Progenitor cell of endocrine pancreas (in vitro differentiated cells): Measurements from ENCODE around the gene AOAH. TPM values are rescaled to one million over a fixed set of nuclear protein-coding genes. Genes with fewer than 3 reads are reported as not detected.
"Not testable (repeated sequence)": the region's sequence is repeated elsewhere in the genome, so short reads cannot be mapped to it uniquely, and the experiment has no call there.

Experiments used
- DNase-seq: peaks from one replicate; pipeline ENCODE4 v3.0.0; 2021; ENCODE audit warnings: low spot score; ENCODE audit not compliant: unreplicated experiment
- H3K27ac Mint-ChIP-seq: 2 replicates; pipeline ENCODE4 v1.8.0; 2021; ENCODE audit warnings: mild to moderate bottlenecking, moderate library complexity, mixed read lengths
- H3K27me3 Mint-ChIP-seq: 2 replicates; pipeline ENCODE4 v1.8.0; 2021; ENCODE audit warnings: mixed read lengths
- H3K36me3 Mint-ChIP-seq: 2 replicates; pipeline ENCODE4 v1.8.0; 2022; ENCODE audit warnings: mixed read lengths; ENCODE audit not compliant: insufficient read depth
- H3K4me1 Mint-ChIP-seq: 2 replicates; pipeline ENCODE4 v1.8.0; 2021; ENCODE audit warnings: low read depth, mixed read lengths
- H3K4me3 Mint-ChIP-seq: 2 replicates; pipeline ENCODE4 v1.8.0; 2021; ENCODE audit warnings: low read depth, mild to moderate bottlenecking, moderate library complexity, mixed read lengths
- H3K9me3 Mint-ChIP-seq: 2 replicates; pipeline ENCODE4 v1.8.0; 2021; ENCODE audit warnings: low read depth, mixed read lengths
- CTCF ChIP-seq: fragments of 200-600 bp; sonication (generic); IDR thresholded peaks from one replicate; pipeline ENCODE4 v1.5.0; 2021; ENCODE audit warnings: antibody characterized with exemption, mild to moderate bottlenecking; ENCODE audit not compliant: unreplicated experiment
- total RNA-seq: library from RNA; stranded (reverse); gene quantifications from 2 replicates; pipeline ENCODE4 v1.2.1, GENCODE V29; 2021

Gene AOAH
- total RNA-seq, 1 donor from 2014 or later = 3.3 TPM

GRCh38 chr7:36710186-36710791, 14.0 kb downstream of the AOAH start:
- Mint-ChIP-seq H3K9me3 (peaks cover 28% of the 10 kb centered on the region), H3K4me3 (peak overlapping the region; percentile 20), H3K27me3 (no peaks in the 10 kb centered on the region), H3K27ac (peak overlapping the region; percentile 30), H3K4me1 (peaks cover 32% of the 10 kb centered on the region), H3K36me3 (peaks cover 24% of the 10 kb centered on the region)
- no peak for TF ChIP-seq CTCF
- no peak for DNase-seq

- H3K4me1 Mint-ChIP-seq = peaks cover 32% of the 10 kb centered on the region
Observed at GRCh38 chr7:36708767-36709166, 15.5 kb downstream of the AOAH start.

GRCh38 chr7:36707898-36708297, 16.4 kb downstream of the AOAH start:
- no peak overlapping the region for H3K27ac Mint-ChIP-seq
- no peak overlapping the region for H3K4me3 Mint-ChIP-seq
- DNase-seq = no peak
- H3K36me3 Mint-ChIP-seq = peaks cover 27% of the 10 kb centered on the region
- peaks cover 32% of the 10 kb centered on the region for H3K4me1 Mint-ChIP-seq
- H3K27me3 Mint-ChIP-seq = no peaks in the 10 kb centered on the region
- no peak for TF ChIP-seq CTCF
- peaks cover 33% of the 10 kb centered on the region for H3K9me3 Mint-ChIP-seq

More at GRCh38 chr7:36708767-36709166, 15.5 kb downstream of the AOAH start:
- Mint-ChIP-seq H3K9me3 (peaks cover 38% of the 10 kb centered on the region), H3K36me3 (peaks cover 31% of the 10 kb centered on the region), H3K27ac (peak overlapping the region; percentile 47), H3K27me3 (no peaks in the 10 kb centered on the region), H3K4me3 (no peak overlapping the region)
- no peak for TF ChIP-seq CTCF
- DNase-seq = no peak

- H3K4me3 Mint-ChIP-seq = no peak overlapping the region
Observed at GRCh38 chr7:36707465-36707864, 16.8 kb downstream of the AOAH start.

GRCh38 chr7:36703860-36704259, 20.4 kb downstream of the AOAH start:
- H3K9me3 Mint-ChIP-seq = peaks cover 37% of the 10 kb centered on the region
- H3K27ac Mint-ChIP-seq, H3K4me3 Mint-ChIP-seq, H3K27me3 Mint-ChIP-seq, DNase-seq: not testable (repeated sequence)
- H3K36me3 Mint-ChIP-seq = peaks cover 20% of the 10 kb centered on the region
- peaks cover 14% of the 10 kb centered on the region for H3K4me1 Mint-ChIP-seq

More at GRCh38 chr7:36707465-36707864, 16.8 kb downstream of the AOAH start:
- no peak for DNase-seq
- Mint-ChIP-seq H3K27ac (no peak overlapping the region), H3K36me3 (peaks cover 26% of the 10 kb centered on the region), H3K9me3 (peaks cover 33% of the 10 kb centered on the region), H3K4me1 (peaks cover 32% of the 10 kb centered on the region), H3K27me3 (no peaks in the 10 kb centered on the region)
- no peak for TF ChIP-seq CTCF

GRCh38 chr7:36692456-36692855, 31.8 kb downstream of the AOAH start:
- H3K27ac Mint-ChIP-seq = no peak overlapping the region
- H3K9me3 Mint-ChIP-seq = peaks cover 3% of the 10 kb centered on the region
- no peak for TF ChIP-seq CTCF
- H3K27me3 Mint-ChIP-seq = no peaks in the 10 kb centered on the region
- H3K36me3 Mint-ChIP-seq = no peaks in the 10 kb centered on the region
- DNase-seq = no peak
- peaks cover 3% of the 10 kb centered on the region for H3K4me1 Mint-ChIP-seq
- no peak overlapping the region for H3K4me3 Mint-ChIP-seq
